Activated CD8-positive, alpha-beta memory T cell treated with anti-CD3 and anti-CD28 coated beads for 48 hours (primary cell): ENCODE data around the gene LCP2.

Experiments used
- DNase-seq, 3 experiments: peaks; one replicate each; pipeline ENCODE4 v3.0.0-alpha.2; 2020; ENCODE audit warnings: low read depth in 2 of 3, low spot score in 2 of 3

LCP2 gene

DNA sequence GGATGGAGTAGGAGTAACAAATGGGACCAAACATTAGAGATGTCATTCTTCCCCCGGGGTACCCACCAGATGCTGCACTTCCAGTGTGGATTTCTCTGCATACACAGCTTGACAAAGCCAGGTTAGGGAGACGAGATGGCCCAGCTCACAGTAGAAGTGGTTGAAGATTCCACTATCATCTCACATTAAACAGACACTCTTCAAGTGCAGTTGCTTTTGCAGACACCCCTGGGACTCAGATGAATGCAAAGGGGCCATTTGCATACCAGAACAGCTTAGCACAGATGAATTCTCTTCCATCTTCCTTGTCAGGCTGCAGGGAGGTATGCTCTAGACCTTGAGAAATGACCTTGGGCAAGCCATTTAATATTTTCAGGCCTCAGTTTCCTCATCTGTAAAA is 77.4 kb downstream of the LCP2 start:
- DNase-seq: no peak

- no peak for DNase-seq
Observed at GRCh38 chr5:170219615-170220014, 78.0 kb downstream of the LCP2 start.

DNA sequence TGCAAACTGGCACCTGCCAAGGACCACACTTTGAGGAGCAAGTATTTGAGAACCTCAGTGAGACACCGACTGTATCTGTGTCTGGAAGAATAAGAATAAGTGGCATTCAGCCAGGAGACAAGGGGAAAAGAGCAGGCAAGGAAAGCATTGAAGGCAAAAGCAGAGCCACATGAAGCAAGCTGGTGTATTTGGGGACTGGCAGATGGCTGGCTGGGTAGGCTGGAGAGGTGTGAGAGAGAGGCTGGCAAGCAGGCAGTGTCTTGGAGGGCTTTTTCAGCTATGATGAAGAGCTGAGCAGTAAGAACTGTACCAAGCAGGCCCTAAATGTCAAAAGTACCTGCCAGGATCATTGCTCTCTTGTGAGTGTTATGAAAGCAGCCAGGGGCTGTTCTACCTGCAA is 78.9 kb downstream of the LCP2 start:
- no peak for DNase-seq

DNA sequence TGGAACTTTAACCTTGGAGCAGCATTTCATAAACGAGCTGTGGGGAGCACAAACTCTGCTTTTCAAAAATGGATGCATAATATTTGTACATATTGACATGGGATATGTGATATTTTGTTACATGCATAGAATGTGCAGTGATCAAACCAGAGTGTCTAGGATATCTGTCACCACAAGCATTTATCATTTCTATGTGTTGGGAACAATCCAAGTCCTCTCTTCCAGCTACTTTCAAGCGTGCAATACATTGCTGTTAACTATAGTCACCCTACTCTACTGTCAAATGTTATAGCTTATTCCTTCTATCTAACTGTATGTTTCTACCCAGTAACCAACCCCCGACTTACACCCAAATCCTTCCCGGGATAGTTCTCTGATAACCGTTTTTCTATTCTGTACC is 79.7 kb downstream of the LCP2 start:
- no peak for DNase-seq

DNA sequence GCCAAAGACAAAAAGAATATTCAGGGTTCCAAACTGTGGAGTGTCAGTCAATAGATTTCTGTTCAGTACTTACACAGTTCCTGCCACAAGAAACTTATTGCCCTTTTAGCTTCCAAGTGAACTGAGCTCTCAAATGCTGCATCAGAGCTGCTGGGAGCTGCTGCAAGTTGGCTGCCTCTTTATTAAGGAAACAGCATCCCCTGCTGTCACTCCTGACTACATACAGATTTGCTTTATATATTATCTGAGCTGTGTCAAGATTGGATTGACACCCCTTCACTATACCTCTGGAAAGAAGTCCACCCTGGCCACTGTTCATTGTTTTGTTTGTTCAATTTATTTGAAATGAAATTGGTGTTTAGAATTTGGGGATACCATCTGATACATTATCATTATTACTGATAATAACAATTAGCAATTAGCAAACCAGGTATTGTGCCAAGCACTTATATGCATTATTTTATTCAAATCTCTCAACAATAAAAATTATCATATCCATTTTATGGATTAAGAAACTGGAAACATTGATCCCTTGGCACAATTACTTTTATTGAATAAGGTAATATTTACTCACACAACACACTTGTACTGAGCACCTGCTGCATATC is 81.2 kb downstream of the LCP2 start:
- no peak for DNase-seq

GRCh38 chr5:170211575-170212334 is 85.8 kb downstream of the LCP2 start:
- no peak for DNase-seq

GRCh38 chr5:170206958-170207357 is 90.6 kb downstream of the LCP2 start:
- DNase-seq: no peak

GRCh38 chr5:170206216-170206615 is 91.4 kb downstream of the LCP2 start:
- no peak for DNase-seq

GRCh38 chr5:170204202-170204601 is 93.4 kb downstream of the LCP2 start:
- DNase-seq: no peak

GRCh38 chr5:170202117-170202516 is 95.5 kb downstream of the LCP2 start:
- no peak for DNase-seq

- no peak for DNase-seq
Observed at GRCh38 chr5:170201311-170201710, 96.3 kb downstream of the LCP2 start.

DNA sequence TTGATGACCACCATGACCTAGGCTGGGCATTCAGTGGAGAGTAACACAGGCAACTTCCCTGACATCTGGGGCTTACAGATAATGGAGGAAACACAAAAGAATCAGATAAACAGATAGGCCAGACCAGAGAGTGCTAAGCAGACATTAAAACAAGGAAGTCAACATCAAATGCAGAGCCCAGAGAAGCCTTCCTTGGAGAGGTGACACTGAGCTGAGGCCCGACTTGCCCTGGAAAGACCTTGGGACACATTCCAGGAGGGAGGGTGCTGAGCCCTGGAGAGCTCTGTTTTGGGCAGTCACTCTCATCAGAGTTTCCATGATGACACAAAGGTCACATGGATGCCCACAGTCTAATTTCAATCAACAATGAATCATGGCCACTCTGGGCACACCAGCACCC is 96.7 kb downstream of the LCP2 start:
- DNase-seq: no peak
